Small intestine (tissue), 7 donors: Measurements from ENCODE around the gene ADAMTS19. TPM values are rescaled to one million over a fixed set of nuclear protein-coding genes. Genes with fewer than 3 reads are reported as not detected.
A peak's percentile ranks its signal among the peaks of the same experiment; 100 is the strongest.

Experiments
- DNase-seq, 2 donors: peaks; one replicate each; pipeline versions ENCODE4 v3.0.0 to v3.0.0-alpha.2; 2013
- FAIRE-seq: peaks from 2 replicates; lab custom pipeline; 2012; peaks lifted over from hg19 to GRCh38; lab: Jason Lieb, UNC
- H3K27ac ChIP-seq, 3 donors: one replicate each; pipeline ENCODE4 v1.5.1; 2013; ENCODE audit warnings: low read length in 2 of 3, mild to moderate bottlenecking in 2 of 3, control low read depth in 1 of 3, inconsistent platforms in 1 of 3, low read depth in 1 of 3, moderate library complexity in 1 of 3
- H3K27me3 ChIP-seq, 3 donors: one replicate each; pipeline ENCODE4 v1.6.1; 2013; ENCODE audit warnings: low read length in 3 of 3, inconsistent platforms in 1 of 3; ENCODE audit not compliant: control insufficient read depth in 3 of 3, insufficient read depth in 3 of 3
- H3K36me3 ChIP-seq, 3 donors: one replicate each; pipeline ENCODE4 v1.6.1; 2013; ENCODE audit warnings: low read length in 3 of 3, inconsistent platforms in 1 of 3, low read depth in 1 of 3, mild to moderate bottlenecking in 1 of 3, moderate library complexity in 1 of 3; ENCODE audit not compliant: control insufficient read depth in 3 of 3, insufficient read depth in 2 of 3
- H3K4me1 ChIP-seq, 3 donors: one replicate each; pipeline ENCODE4 v1.6.1; 2013; ENCODE audit warnings: low read length in 2 of 3, inconsistent platforms in 1 of 3, low read depth in 1 of 3, mild to moderate bottlenecking in 1 of 3, moderate library complexity in 1 of 3; ENCODE audit not compliant: control insufficient read depth in 3 of 3, insufficient read depth in 2 of 3
- H3K4me3 ChIP-seq, 3 donors: one replicate each; pipeline ENCODE4 v1.5.1; 2013; ENCODE audit warnings: low read length in 3 of 3, control low read depth in 1 of 3, inconsistent platforms in 1 of 3, low read depth in 1 of 3, mild to moderate bottlenecking in 1 of 3, moderate library complexity in 1 of 3
- H3K9me3 ChIP-seq, 2 donors: one replicate each; pipeline ENCODE4 v1.6.1; 2013; ENCODE audit warnings: low read depth in 1 of 2, low read length in 1 of 2; ENCODE audit not compliant: control insufficient read depth in 2 of 2, insufficient read depth in 1 of 2
- WGBS, 3 donors: extraction: QIAGEN DNeasy Blood & Tissue Kit; methylation state at CpG; one replicate each; pipeline ENCODE4 v1.1.7; 2013; 5-methylcytosine and 5-hydroxymethylcytosine counted together
- polyA plus RNA-seq, 4 donors: library from polyadenylated mRNA; stranded (reverse) in 3 of 4; unstranded in 1 of 4; fragments of 200-250 nt in 3 of 4; fragments of 120-200 nt in 1 of 4; gene quantifications; one replicate each; pipeline versions ENCODE4 v1.2.1 to v1.2.3, GENCODE V29; 2013
- donor health status: healthy with polysubstance abuse.
- donor health status: control.
- donor health status: control.
- donor health status: Bipolar disorder and iron deficiency.
- donor health status: healthy.

The ADAMTS19 gene
- polyA plus RNA-seq, 4 donors = 0.28 to 2.5 TPM; not detected in 2

GRCh38 chr5:129431406-129431805 lies 28.7 kb upstream of the ADAMTS19 start:
- Histone ChIP-seq H3K27ac (no peak overlapping the region), H3K36me3 (no peaks in the 10 kb centered on the region), H3K4me3 (no peak overlapping the region), H3K9me3 (peaks cover 0 to 6% of the 10 kb centered on the region in 2 donors), H3K27me3 (no peaks in the 10 kb centered on the region), H3K4me1 (no peaks in the 10 kb centered on the region)
- DNase-seq = no peak
- no peak for FAIRE-seq

GRCh38 chr5:129438322-129438721 lies 21.8 kb upstream of the ADAMTS19 start:
- no peak for FAIRE-seq
- Histone ChIP-seq H3K9me3 (peaks cover 0 to 2% of the 10 kb centered on the region in 2 donors), H3K27ac (no peak overlapping the region), H3K4me3 (no peak overlapping the region), H3K36me3 (no peaks in the 10 kb centered on the region), H3K27me3 (no peaks in the 10 kb centered on the region), H3K4me1 (no peaks in the 10 kb centered on the region)
- 74 to 89% (median 85%) methylated on average over 3 of the region's 3 CpGs for WGBS, 3 donors
- DNase-seq = peak in 1 of 2 donors; percentile 14

GRCh38 chr5:129440424-129440823 lies 19.7 kb upstream of the ADAMTS19 start:
- Histone ChIP-seq H3K4me1 (no peaks in the 10 kb centered on the region), H3K27ac (no peak overlapping the region), H3K4me3 (no peak overlapping the region), H3K9me3 (no peaks in the 10 kb centered on the region), H3K36me3 (no peaks in the 10 kb centered on the region), H3K27me3 (no peaks in the 10 kb centered on the region)
- 54 to 68% (median 62%) methylated on average over 6 of the region's 6 CpGs for WGBS, 3 donors
- DNase-seq (peak in 1 of 2 donors; percentile 20), FAIRE-seq (no peak)

- Histone ChIP-seq H3K9me3 (no peaks in the 10 kb centered on the region), H3K36me3 (no peaks in the 10 kb centered on the region), H3K4me3 (no peak overlapping the region), H3K27ac (no peak overlapping the region), H3K4me1 (no peaks in the 10 kb centered on the region), H3K27me3 (no peaks in the 10 kb centered on the region)
- DNase-seq (no peak), FAIRE-seq (no peak)
- 76 to 92% (median 90%) methylated on average over 1 of the region's 1 CpG for WGBS, 3 donors
Observed at GRCh38 chr5:129441096-129441495, 19.0 kb upstream of the ADAMTS19 start.

GRCh38 chr5:129445379-129445778 lies 14.7 kb upstream of the ADAMTS19 start:
- no peak overlapping the region for H3K4me3 ChIP-seq
- DNase-seq (no peak), FAIRE-seq (no peak)
- 88 to 96% (median 89%) methylated on average over 2 of the region's 2 CpGs for WGBS, 3 donors
- no peaks in the 10 kb centered on the region for H3K36me3 ChIP-seq
- no peaks in the 10 kb centered on the region for H3K9me3 ChIP-seq
- no peaks in the 10 kb centered on the region for H3K27me3 ChIP-seq
- no peak overlapping the region for H3K27ac ChIP-seq
- H3K4me1 ChIP-seq = no peaks in the 10 kb centered on the region

- Histone ChIP-seq H3K9me3 (no peaks in the 10 kb centered on the region), H3K27me3 (no peaks in the 10 kb centered on the region), H3K36me3 (no peaks in the 10 kb centered on the region), H3K4me1 (no peaks in the 10 kb centered on the region), H3K27ac (no peak overlapping the region), H3K4me3 (no peak overlapping the region)
- FAIRE-seq = no peak
- no peak for DNase-seq
- WGBS, 3 donors = 95 to 98% (median 97%) methylated on average over 2 of the region's 2 CpGs
Observed at GRCh38 chr5:129447968-129448367, 12.1 kb upstream of the ADAMTS19 start.

GRCh38 chr5:129448654-129449053 lies 11.4 kb upstream of the ADAMTS19 start:
- FAIRE-seq = no peak
- Histone ChIP-seq H3K9me3 (no peaks in the 10 kb centered on the region), H3K36me3 (no peaks in the 10 kb centered on the region), H3K27ac (no peak overlapping the region), H3K4me3 (no peak overlapping the region), H3K27me3 (no peaks in the 10 kb centered on the region), H3K4me1 (no peaks in the 10 kb centered on the region)
- DNase-seq = no peak
- WGBS, 3 donors = 88 to 90% (median 88%) methylated on average over 4 of the region's 4 CpGs

GRCh38 chr5:129454461-129454860 lies 5.6 kb upstream of the ADAMTS19 start:
- WGBS, 3 donors = 97 to 100% (median 99%) methylated on average over 2 of the region's 2 CpGs
- peaks cover 0 to 2% (median 0%) of the 10 kb centered on the region in 3 donors for H3K4me1 ChIP-seq
- H3K27ac ChIP-seq = no peak overlapping the region
- no peak for DNase-seq
- no peak for FAIRE-seq
- H3K4me3 ChIP-seq = no peak overlapping the region
- H3K9me3 ChIP-seq = no peaks in the 10 kb centered on the region
- H3K36me3 ChIP-seq = no peaks in the 10 kb centered on the region
- peaks cover 0 to 2% (median 2%) of the 10 kb centered on the region in 3 donors for H3K27me3 ChIP-seq

GRCh38 chr5:129459450-129459776 lies 685 bp upstream of the ADAMTS19 start:
- FAIRE-seq (no peak), DNase-seq (no peak)

More at GRCh38 chr5:129459450-129459776, 685 bp upstream of the ADAMTS19 start:
- no peaks in the 10 kb centered on the region for H3K9me3 ChIP-seq
- H3K27ac ChIP-seq = peak overlapping the region in 1 of 3 donors; percentile 71
- no peaks in the 10 kb centered on the region for H3K36me3 ChIP-seq
- H3K4me3 ChIP-seq = peak overlapping the region in 1 of 3 donors; percentile 59
- WGBS, 3 donors = 30 to 36% (median 33%) methylated on average over 11 of the region's 11 CpGs
- H3K27me3 ChIP-seq = peaks cover 0 to 13% (median 10%) of the 10 kb centered on the region in 3 donors
- H3K4me1 ChIP-seq = peaks cover 0 to 5% (median 0%) of the 10 kb centered on the region in 3 donors
